Kidney (tissue), 14 donors: ENCODE data around the gene ARHGAP26. TPM values are rescaled to one million over a fixed set of nuclear protein-coding genes. Genes with fewer than 3 reads are reported as not detected.

Experiments
- DNase-seq, 5 donors: peaks; one replicate each; pipeline ENCODE4 v3.0.0-alpha.2; 2013 to 2020
- FAIRE-seq: peaks from 2 replicates; lab custom pipeline; 2012; peaks lifted over from hg19 to GRCh38; lab: Jason Lieb, UNC
- H3K27ac ChIP-seq, 2 donors: one replicate each; pipeline ENCODE4 v1.7.0; 2013; ENCODE audit warnings: low read depth in 2 of 2, low read length in 2 of 2, inconsistent platforms in 1 of 2
- H3K27me3 ChIP-seq: one replicate; pipeline ENCODE4 v1.7.1; 2013; ENCODE audit warnings: low read length, inconsistent platforms; ENCODE audit not compliant: control insufficient read depth, insufficient read depth
- H3K36me3 ChIP-seq, 3 donors: one replicate each; pipeline versions ENCODE4 v1.7.0 to v1.7.1; 2013; ENCODE audit warnings: low read length in 3 of 3, control low read depth in 1 of 3, inconsistent platforms in 1 of 3; ENCODE audit not compliant: insufficient read depth in 3 of 3, control insufficient read depth in 2 of 3
- H3K4me1 ChIP-seq, 3 donors: one replicate each; pipeline versions ENCODE4 v1.7.0 to v1.7.1; 2013; ENCODE audit warnings: low read length in 3 of 3, inconsistent platforms in 1 of 3, low read depth in 1 of 3; ENCODE audit not compliant: control insufficient read depth in 2 of 3, insufficient read depth in 2 of 3
- H3K4me3 ChIP-seq, 3 donors: one replicate each; pipeline versions ENCODE4 v1.7.0 to v1.8.1; 2013; ENCODE audit warnings: low read length in 3 of 3, control low read depth in 1 of 3, inconsistent platforms in 1 of 3
- H3K9ac ChIP-seq, 3 donors: one replicate each; pipeline versions ENCODE4 v1.7.0 to v1.7.1; 2013; ENCODE audit warnings: low read length in 3 of 3, control low read depth in 1 of 3, inconsistent platforms in 1 of 3
- H3K9me3 ChIP-seq, 3 donors: one replicate each; pipeline versions ENCODE4 v1.7.0 to v1.7.1; 2013; ENCODE audit warnings: low read length in 3 of 3, control low read depth in 1 of 3, inconsistent platforms in 1 of 3; ENCODE audit not compliant: control insufficient read depth in 2 of 3, insufficient read depth in 1 of 3
- CTCF ChIP-seq: IDR thresholded peaks from 3 replicates; pipeline ENCODE4 v1.5.1; 2012; ENCODE audit warnings: mild to moderate bottlenecking, moderate library complexity, borderline replicate concordance; ENCODE audit not compliant: insufficient read depth; ENCODE audit errors: extremely low read depth
- intact Hi-C: fragments of 100-400 bp; cut with DNase I; formaldehyde crosslinking; loops from one replicate; pipeline ENCODE4 v1.11.1; 2022
- polyA plus RNA-seq: library from polyadenylated mRNA; stranded (reverse); fragments of 350-450 nt; fragmentation: Illumina TruSeq; extraction: RNeasy Lipid Tissue Mini Kit (QIAGEN cat#74804); gene quantifications from one replicate; pipeline ENCODE4 v1.2.3, GENCODE V29; 2014; ENCODE audit warnings: low read depth, low replicate concordance; ENCODE audit not compliant: insufficient read depth
- total RNA-seq: library from RNA; stranded (reverse); fragmentation: NEBNext Ultra II Directional; extraction: Animal tissue kit (Norgen Biotek cat#: 25700); gene quantifications from one replicate; pipeline ENCODE4 v1.2.1, GENCODE V29; 2021
- donor health status: control.
- donor health status: control.
- donor health status: control.
- donor health status: control.
- donor health status: control.
- donor health status: DM: yes; HTN: yes; CAD: no.
- donor health status: Normal renal cell carcinoma (clear cell type).

ARHGAP26 gene
- total and polyA plus RNA-seq, 2 donors from 2014 or later = 2.5 to 85.7 TPM

- Histone ChIP-seq H3K9ac (no peak overlapping the region), H3K27me3 (no peaks in the 10 kb centered on the region), H3K27ac (no peak overlapping the region), H3K4me1 (peaks cover 0 to under 1% (median 0%) of the 10 kb centered on the region in 3 donors), H3K4me3 (no peak overlapping the region), H3K36me3 (no peaks in the 10 kb centered on the region), H3K9me3 (no peaks in the 10 kb centered on the region)
- no peak for TF ChIP-seq CTCF
- intact Hi-C loops = no loop called here
- DNase-seq (no peak), FAIRE-seq (no peak)
Measured at GRCh38 chr5:142839711-142840346, 69.7 kb downstream of the ARHGAP26 start.

GRCh38 chr5:142840575-142840974 is 70.4 kb downstream of the ARHGAP26 start:
- H3K27me3 ChIP-seq = no peaks in the 10 kb centered on the region
- intact Hi-C loops = no loop called here
- no peak for TF ChIP-seq CTCF
- DNase-seq (no peak), FAIRE-seq (no peak)
- H3K36me3 ChIP-seq = no peaks in the 10 kb centered on the region
- no peak overlapping the region for H3K9ac ChIP-seq
- peaks cover 0 to 8% (median 3%) of the 10 kb centered on the region in 3 donors for H3K4me1 ChIP-seq
- no peaks in the 10 kb centered on the region for H3K9me3 ChIP-seq
- no peak overlapping the region for H3K4me3 ChIP-seq
- H3K27ac ChIP-seq = no peak overlapping the region

GRCh38 chr5:142841511-142842265 is 71.5 kb downstream of the ARHGAP26 start:
- peaks cover 0 to 14% (median 6%) of the 10 kb centered on the region in 3 donors for H3K4me1 ChIP-seq
- H3K36me3 ChIP-seq = no peaks in the 10 kb centered on the region
- H3K4me3 ChIP-seq = no peak overlapping the region
- DNase-seq (peak in 1 of 5 donors; percentile 69), FAIRE-seq (no peak)
- intact Hi-C loops = no loop called here
- no peak overlapping the region for H3K9ac ChIP-seq
- no peaks in the 10 kb centered on the region for H3K9me3 ChIP-seq
- no peak for TF ChIP-seq CTCF
- H3K27ac ChIP-seq = no peak overlapping the region
- H3K27me3 ChIP-seq = no peaks in the 10 kb centered on the region
